HCT116 (cell line): Measurements from ENCODE around the gene WTAP. TPM values are rescaled to one million over a fixed set of nuclear protein-coding genes. Genes with fewer than 3 reads are reported as not detected.

Experiments used
- ATAC-seq: fragments of 200-7000 bp; cut with Tn5 transposase; 2 replicates; pipeline ENCODE4 v1.9.1; 2020; ENCODE audit warnings: mild to moderate bottlenecking, moderate library complexity
- BruUV-seq: library from RNA; stranded (reverse); fragments of 400-500 nt; replicated peaks from 2 replicates; lab custom pipeline; 2021; lab: Mats Ljungman, UMichigan
- CTCF ChIA-PET: fragments of 300-600 bp; sonication (Branson Sonifier 250); formaldehyde crosslinking; loops from one replicate; lab custom pipeline; 2021; ENCODE audit warnings: antibody characterized with exemption; lab: Charles Lee
- POLR2A ChIA-PET: fragments of 300-600, 350-600 bp; sonication (Branson Sonifier 250); formaldehyde crosslinking; loops from one replicate; lab custom pipeline; 2021; ENCODE audit warnings: antibody characterized with exemption; lab: Charles Lee
- RAD21 ChIA-PET, 2 experiments: fragments of 300-600 bp; sonication (Branson Sonifier 250); formaldehyde crosslinking; loops; one replicate each; lab custom pipeline; 2023; ENCODE audit warnings: low total read pairs in 2 of 2; ENCODE audit not compliant: uncharacterized antibody in 2 of 2, unreplicated experiment in 2 of 2, low non-redundant PET in 1 of 2; lab: Charles Lee
- DNase-seq: peaks from one replicate; pipeline ENCODE4 v3.0.0-alpha.2; 2010; ENCODE audit warnings: low read depth, low spot score
- H2AFZ ChIP-seq: fragments of 200-600 bp; shearing (Covaris generic), sonication (generic); 2 replicates; pipeline ENCODE4 v1.6.1; 2017; ENCODE audit warnings: low read depth, mixed run types, mixed read lengths, antibody characterized with exemption, low read length; ENCODE audit not compliant: poor library complexity, severe bottlenecking
- H3K27ac ChIP-seq: 2 replicates; pipeline ENCODE4 v1.5.1; 2012; ENCODE audit warnings: low read depth, low read length
- H3K27me3 ChIP-seq: fragments of 200-600 bp; sonication (generic); 2 replicates; pipeline ENCODE4 v1.6.1; 2016; ENCODE audit warnings: mixed run types, low read length, mixed read lengths; ENCODE audit not compliant: insufficient read depth
- H3K36me3 ChIP-seq, 2 experiments: fragments of 200-500 bp in 1 of 2; fragments of 200-600 bp in 1 of 2; sonication (Bioruptor generic) in 1 of 2; sonication (generic) in 1 of 2; 2 replicates each; pipeline versions ENCODE4 v1.5.1 to v1.6.1; 2014 to 2016; ENCODE audit warnings: low read length in 2 of 2, inconsistent platforms in 1 of 2, mixed read lengths in 1 of 2, mixed run types in 1 of 2; ENCODE audit not compliant: insufficient read depth in 2 of 2, control insufficient read depth in 1 of 2
- H3K4me1 ChIP-seq, 2 experiments: fragments of 200-600 bp in 1 of 2; sonication (generic) in 1 of 2; 2 replicates each; pipeline versions ENCODE4 v1.5.1 to v1.6.1; 2012 to 2017; ENCODE audit warnings: low read length in 2 of 2, inconsistent platforms in 1 of 2, mild to moderate bottlenecking in 1 of 2, mixed read lengths in 1 of 2, mixed run types in 1 of 2, moderate library complexity in 1 of 2; ENCODE audit not compliant: insufficient read depth in 2 of 2, control insufficient read depth in 1 of 2
- H3K4me2 ChIP-seq: fragments of 200-600 bp; sonication (generic); 2 replicates; pipeline ENCODE4 v1.6.1; 2017; ENCODE audit warnings: mixed run types, low read length, mixed read lengths
- H3K4me3 ChIP-seq, 2 experiments: fragments of 200-600 bp in 1 of 2; sonication (generic) in 1 of 2; replicated peaks in 1 of 2; 2 replicates each; pipeline ENCODE4 v1.5.1; 2011 to 2016; ENCODE audit warnings: low read length in 2 of 2, control low read depth in 1 of 2, low read depth in 1 of 2, mild to moderate bottlenecking in 1 of 2, mixed read lengths in 1 of 2, mixed run types in 1 of 2
- H3K79me2 ChIP-seq: fragments of 200-600 bp; sonication (generic); 2 replicates; pipeline ENCODE4 v1.6.1; 2017; ENCODE audit warnings: mild to moderate bottlenecking, mixed run types, low read length, moderate library complexity, mixed read lengths; ENCODE audit not compliant: insufficient read depth
- H3K9ac ChIP-seq: fragments of 200-600 bp; sonication (generic); 2 replicates; pipeline ENCODE4 v1.6.1; 2016; ENCODE audit warnings: low read length, mixed read lengths
- H3K9me2 ChIP-seq: fragments of 200-600 bp; sonication (generic), shearing (Covaris generic); 2 replicates; pipeline ENCODE4 v1.6.1; 2017; ENCODE audit warnings: mixed run types, mild to moderate bottlenecking, moderate library complexity; ENCODE audit not compliant: insufficient read depth
- H3K9me3 ChIP-seq, 2 experiments: fragments of 200-500 bp in 1 of 2; fragments of 200-600 bp in 1 of 2; sonication (Bioruptor generic) in 1 of 2; sonication (generic) in 1 of 2; 2 replicates each; pipeline ENCODE4 v1.6.1; 2014 to 2017; ENCODE audit warnings: low read length in 2 of 2, mixed read lengths in 2 of 2, inconsistent platforms in 1 of 2, low read depth in 1 of 2, mild to moderate bottlenecking in 1 of 2, mixed run types in 1 of 2, moderate library complexity in 1 of 2; ENCODE audit not compliant: control insufficient read depth in 1 of 2, insufficient read depth in 1 of 2
- H4K20me1 ChIP-seq: fragments of 200-600 bp; sonication (generic), shearing (Covaris generic); 2 replicates; pipeline ENCODE4 v1.6.1; 2017; ENCODE audit warnings: mixed run types, mild to moderate bottlenecking, moderate library complexity; ENCODE audit not compliant: insufficient read depth
- ATF3 ChIP-seq: IDR thresholded peaks from 2 replicates; pipeline ENCODE4 v1.6.1; 2012
- CBX3 ChIP-seq: IDR thresholded peaks from 2 replicates; pipeline ENCODE4 v1.6.1; 2012; ENCODE audit warnings: low read depth
- CEBPB ChIP-seq: IDR thresholded peaks from 2 replicates; pipeline ENCODE4 v1.6.1; 2012; ENCODE audit warnings: low read depth
- EGR1 ChIP-seq: IDR thresholded peaks from 2 replicates; pipeline ENCODE4 v1.6.1; 2012; ENCODE audit warnings: low read depth
- EZH2 ChIP-seq: fragments of 200-600 bp; sonication (generic); IDR thresholded peaks from 2 replicates; pipeline ENCODE4 v1.6.1; 2017; ENCODE audit warnings: antibody characterized with exemption, mixed run types
- EZH2phosphoT487 ChIP-seq: fragments of 200-600 bp; IDR thresholded peaks from 2 replicates; pipeline ENCODE4 v1.6.1; 2018; ENCODE audit warnings: antibody characterized with exemption, borderline replicate concordance
- FOSL1 ChIP-seq: IDR thresholded peaks from 2 replicates; pipeline ENCODE4 v1.6.1; 2012; ENCODE audit warnings: low read depth
- JUND ChIP-seq: IDR thresholded peaks from 2 replicates; pipeline ENCODE4 v1.6.1; 2012
- POLR2A ChIP-seq: IDR thresholded peaks from 2 replicates; pipeline ENCODE4 v1.7.0; 2011; ENCODE audit warnings: borderline replicate concordance; ENCODE audit not compliant: insufficient read depth, insufficient read length; ENCODE audit errors: extremely low read depth
- RAD21 ChIP-seq: IDR thresholded peaks from 2 replicates; pipeline ENCODE4 v1.6.1; 2012; ENCODE audit warnings: low read depth, mild to moderate bottlenecking
- SIN3A ChIP-seq: IDR thresholded peaks from 2 replicates; pipeline ENCODE4 v1.6.1; 2012; ENCODE audit warnings: low read depth
- SP1 ChIP-seq: IDR thresholded peaks from 2 replicates; pipeline ENCODE4 v1.6.1; 2012; ENCODE audit warnings: low read depth
- TCF7L2 ChIP-seq: IDR thresholded peaks from 2 replicates; pipeline ENCODE4 v1.7.0; 2011; ENCODE audit warnings: borderline replicate concordance, inconsistent platforms; ENCODE audit not compliant: insufficient read depth, insufficient read length; ENCODE audit errors: extremely low read depth
- YY1 ChIP-seq: IDR thresholded peaks from 2 replicates; pipeline ENCODE4 v1.6.1; 2011; ENCODE audit warnings: low read length, low read depth, moderate library complexity, mild to moderate bottlenecking; ENCODE audit not compliant: insufficient replicate concordance; ENCODE audit errors: extremely low read depth
- ZBTB33 ChIP-seq: IDR thresholded peaks from 2 replicates; pipeline ENCODE4 v1.6.1; 2011; ENCODE audit warnings: mild to moderate bottlenecking, low read length, moderate library complexity; ENCODE audit not compliant: insufficient replicate concordance; ENCODE audit errors: extremely low read depth
- ZFX ChIP-seq: fragments of 450-650 bp; IDR thresholded peaks from 2 replicates; pipeline ENCODE4 v1.6.1; 2017
- ZNF274 ChIP-seq: fragments of 200-500 bp; sonication (Bioruptor generic); IDR thresholded peaks from 2 replicates; pipeline ENCODE4 v1.6.1; 2014; ENCODE audit warnings: mild to moderate bottlenecking, low read depth, low read length, inconsistent platforms
- intact Hi-C: fragments of 100-400 bp; cut with micrococcal nuclease; formaldehyde crosslinking; loops from 2 replicates; pipeline ENCODE4 v1.10.0; 2022
- total RNA-seq: library from RNA; stranded (reverse); gene quantifications from one replicate; pipeline ENCODE4 v1.2.1, GENCODE V29; 2021; ENCODE audit not compliant: unreplicated experiment

WTAP gene
- total RNA-seq, 1 experiment from 2014 or later = 88.6 TPM

- H3K9me2 ChIP-seq = no peaks in the 10 kb centered on the region
- H3K9ac ChIP-seq = no peak overlapping the region
- ATAC-seq = no peak
- H3K27me3 ChIP-seq = no peaks in the 10 kb centered on the region
- TF ChIP-seq JUND (no peak), EZH2 (no peak), TCF7L2 (no peak), YY1 (no peak), EGR1 (no peak), SIN3A (no peak), CBX3 (no peak), POLR2A (no peak), FOSL1 (no peak)
- TF ChIP-seq, all 23 proteins: peak for 0
- RAD21 ChIA-PET = no interaction called here
- Histone ChIP-seq H3K27ac (no peak overlapping the region), H3K4me1 (peaks cover 10 to 17% of the 10 kb centered on the region in 2 experiments), H3K9me3 (no peaks in the 10 kb centered on the region), H4K20me1 (no peaks in the 10 kb centered on the region), H3K4me2 (no peak overlapping the region; the same call in 1 of the 2 replicates), H3K36me3 (no peaks in the 10 kb centered on the region), H3K4me3 (no peak overlapping the region), H3K79me2 (no peaks in the 10 kb centered on the region), H2AFZ (no peak overlapping the region)
- POLR2A ChIA-PET = no interaction called here
- intact Hi-C loops = no loop called here
- DNase-seq = no peak
- no TSS peak for BruUV-seq
- CTCF ChIA-PET = no interaction called here
These were observed 26.3 kb upstream of the WTAP start for GRCh38 chr6:159700970-159701369.

- BruUV-seq = no TSS peak
- Histone ChIP-seq H3K4me2 (peak overlapping the region; percentile 14), H3K4me3 (no peak overlapping the region), H3K9me2 (no peaks in the 10 kb centered on the region), H3K27ac (no peak overlapping the region; the same call in 1 of the 2 replicates), H3K27me3 (no peaks in the 10 kb centered on the region), H2AFZ (no peak overlapping the region), H4K20me1 (no peaks in the 10 kb centered on the region), H3K4me1 (peaks cover 10 to 17% of the 10 kb centered on the region in 2 experiments), H3K9ac (no peak overlapping the region), H3K9me3 (no peaks in the 10 kb centered on the region), H3K79me2 (no peaks in the 10 kb centered on the region), H3K36me3 (no peaks in the 10 kb centered on the region)
- no peak for DNase-seq
- intact Hi-C loops = no loop called here
- POLR2A ChIA-PET = no interaction called here
- ATAC-seq = 0 out of 2 replicates have a peak, but pooled peaks have one; percentile 34
- CTCF ChIA-PET = interaction anchor here (1.4 kb wide), 1 partner anchor 19 kb away, joined by 4 read pairs; no protein-coding TSS in a partner anchor
- RAD21 ChIA-PET = no interaction called here
- TF ChIP-seq EZH2 = no peak
- no peak for TF ChIP-seq EZH2phosphoT487
- TF ChIP-seq JUND = peak; percentile 74
- no peak for TF ChIP-seq POLR2A
- TF ChIP-seq ZBTB33 = no peak
- no peak for TF ChIP-seq ZNF274
- TF ChIP-seq YY1 = no peak
- peak; percentile 69 for TF ChIP-seq FOSL1
- no peak for TF ChIP-seq ZFX
- peak; percentile 24; the same call in 1 of the 2 replicates for TF ChIP-seq SP1
- TF ChIP-seq ATF3 = no peak
- no peak for TF ChIP-seq RAD21
- peak; percentile 94 for TF ChIP-seq CEBPB
These were observed 25.8 kb upstream of the WTAP start for GRCh38 chr6:159701413-159701999.
